ENCODE measurements around the gene ARCN1. TPM values are rescaled to one million over a fixed set of nuclear protein-coding genes. Genes with fewer than 3 reads are reported as not detected.

Gene ARCN1
- total RNA-seq, 1 donor from 2014 or later = 88.7 TPM

GRCh38 chr11:118544647-118545010 lies 27.6 kb upstream of the ARCN1 start:
- TF ChIP-seq CTCF (conservative IDR thresholded peaks at IDR 0.05; ENCODE audit: low read depth, low read length) = no peak
- no peak overlapping the region for H3K4me3 ChIP-seq (ENCODE audit: low read depth, low read length)
- DNase-seq (ENCODE audit: low read depth) = no peak

GRCh38 chr11:118545533-118545932 lies 26.7 kb upstream of the ARCN1 start:
- no peak for DNase-seq (ENCODE audit: low read depth)
- H3K4me3 ChIP-seq (ENCODE audit: low read depth, low read length) = no peak overlapping the region
- no peak for TF ChIP-seq CTCF (conservative IDR thresholded peaks at IDR 0.05; ENCODE audit: low read depth, low read length)

GRCh38 chr11:118547132-118547531 lies 25.1 kb upstream of the ARCN1 start:
- H3K4me3 ChIP-seq (ENCODE audit: low read depth, low read length) = no peak overlapping the region
- no peak for DNase-seq (ENCODE audit: low read depth)
- no peak for TF ChIP-seq CTCF (conservative IDR thresholded peaks at IDR 0.05; ENCODE audit: low read depth, low read length)

- no peak for DNase-seq (ENCODE audit: low read depth)
- H3K4me3 ChIP-seq (ENCODE audit: low read depth, low read length) = no peak overlapping the region
- no peak for TF ChIP-seq CTCF (conservative IDR thresholded peaks at IDR 0.05; ENCODE audit: low read depth, low read length)
Measured at GRCh38 chr11:118552341-118552740, 19.9 kb upstream of the ARCN1 start.

- no peak for DNase-seq (ENCODE audit: low read depth)
- H3K4me3 ChIP-seq (ENCODE audit: low read depth, low read length) = no peak overlapping the region
- TF ChIP-seq CTCF (conservative IDR thresholded peaks at IDR 0.05; ENCODE audit: low read depth, low read length) = no peak
Measured at GRCh38 chr11:118560806-118561205, 11.4 kb upstream of the ARCN1 start.

- TF ChIP-seq CTCF (conservative IDR thresholded peaks at IDR 0.05; ENCODE audit: low read depth, low read length) = no peak
- peak overlapping the region; percentile 68 for H3K4me3 ChIP-seq (ENCODE audit: low read depth, low read length)
- DNase-seq (ENCODE audit: low read depth) = no peak
Measured at GRCh38 chr11:118565051-118565450, 7.2 kb upstream of the ARCN1 start.

GRCh38 chr11:118569670-118570069 lies 2.5 kb upstream of the ARCN1 start:
- DNase-seq (ENCODE audit: low read depth) = no peak
- TF ChIP-seq CTCF (conservative IDR thresholded peaks at IDR 0.05; ENCODE audit: low read depth, low read length) = no peak
- no peak overlapping the region for H3K4me3 ChIP-seq (ENCODE audit: low read depth, low read length)

All from epithelial cell of proximal tubule (primary cell).